Fibroblast of mammary gland (primary cell): ENCODE results near the gene MECR.
"Not testable (repeated sequence)": the region's sequence is repeated elsewhere in the genome, so short reads cannot be mapped to it uniquely, and the experiment has no call there.

ENCODE experiments used
- DNase-seq: peaks from one replicate; pipeline ENCODE4 v3.0.0-alpha.2; 2010; ENCODE audit warnings: low read depth
- H3K4me3 ChIP-seq: 2 replicates; pipeline ENCODE4 v1.5.1; 2011; ENCODE audit warnings: low read depth, mild to moderate bottlenecking, low read length, moderate library complexity; ENCODE audit not compliant: control insufficient read depth
- CTCF ChIP-seq: conservative IDR thresholded peaks from 2 replicates; pipeline ENCODE4 v1.5.1; 2011; ENCODE audit warnings: low read depth, low read length, inconsistent platforms; ENCODE audit not compliant: control insufficient read depth, insufficient read depth

The MECR gene

GRCh38 chr1:29227511-29227910 is 3.2 kb downstream of the MECR start:
- no peak for TF ChIP-seq CTCF

GRCh38 chr1:29225361-29225760 is 5.4 kb downstream of the MECR start:
- no peak for TF ChIP-seq CTCF
- H3K4me3 ChIP-seq = no peak overlapping the region
- no peak for DNase-seq

More at GRCh38 chr1:29227511-29227910, 3.2 kb downstream of the MECR start:
- no peak overlapping the region for H3K4me3 ChIP-seq
- DNase-seq = no peak

- no peak overlapping the region for H3K4me3 ChIP-seq
- no peak for DNase-seq
- no peak for TF ChIP-seq CTCF
Observed at GRCh38 chr1:29224356-29224837, 6.3 kb downstream of the MECR start.

- no peak overlapping the region for H3K4me3 ChIP-seq
- DNase-seq = no peak
- TF ChIP-seq CTCF = no peak
Observed at GRCh38 chr1:29223521-29223920, 7.2 kb downstream of the MECR start.

GRCh38 chr1:29222686-29223085 is 8.0 kb downstream of the MECR start:
- no peak for TF ChIP-seq CTCF
- no peak overlapping the region for H3K4me3 ChIP-seq
- DNase-seq = no peak

- DNase-seq, H3K4me3 ChIP-seq: not testable (repeated sequence)
Observed at GRCh38 chr1:29222260-29222659, 8.5 kb downstream of the MECR start.

GRCh38 chr1:29221296-29221695 is 9.4 kb downstream of the MECR start:
- no peak for TF ChIP-seq CTCF
- H3K4me3 ChIP-seq = no peak overlapping the region
- no peak for DNase-seq
